GM21360 (cell line): ENCODE measurements around the gene PTGDS.

Source experiments
- ATAC-seq: cut with Tn5 transposase; IDR thresholded peaks from one replicate; pipeline ENCODE4 v1.9.1; 2021; ENCODE audit warnings: mild to moderate bottlenecking, moderate library complexity; ENCODE audit not compliant: unreplicated experiment

Gene PTGDS

GRCh38 chr9:136977223-136977622 is at the start of gene PTGDS:
TSS of gene PTGDS (plus strand) at chr9:136977504. CDS start at chr9:136977579, 75 bp downstream.
- no peak for ATAC-seq

- ATAC-seq: no peak
These were observed 48.7 kb upstream of the PTGDS start for GRCh38 chr9:136928591-136928990.

DNA sequence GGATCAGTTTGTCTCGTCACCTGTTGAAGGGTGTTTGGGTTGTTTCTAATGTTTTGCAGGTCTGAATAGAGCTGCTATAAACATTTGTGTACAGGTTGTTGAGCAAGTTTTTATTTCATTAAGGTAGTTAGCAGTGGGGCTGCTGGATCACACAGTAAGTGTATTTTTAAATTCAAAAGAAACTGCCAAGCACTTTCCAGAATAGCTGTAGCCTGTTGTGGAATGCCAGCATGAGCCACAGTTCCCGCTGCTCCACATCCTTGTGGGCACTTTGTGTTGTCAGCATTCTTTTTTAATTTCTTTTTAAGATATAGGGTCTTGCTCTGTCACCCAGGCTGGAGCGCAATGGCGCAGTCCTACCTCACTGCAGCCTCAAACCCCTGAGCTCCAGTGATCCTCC is 47.3 kb upstream of the PTGDS start:
- no peak for ATAC-seq

- ATAC-seq: no peak
These were observed 45.6 kb upstream of the PTGDS start for GRCh38 chr9:136931611-136932130.

DNA sequence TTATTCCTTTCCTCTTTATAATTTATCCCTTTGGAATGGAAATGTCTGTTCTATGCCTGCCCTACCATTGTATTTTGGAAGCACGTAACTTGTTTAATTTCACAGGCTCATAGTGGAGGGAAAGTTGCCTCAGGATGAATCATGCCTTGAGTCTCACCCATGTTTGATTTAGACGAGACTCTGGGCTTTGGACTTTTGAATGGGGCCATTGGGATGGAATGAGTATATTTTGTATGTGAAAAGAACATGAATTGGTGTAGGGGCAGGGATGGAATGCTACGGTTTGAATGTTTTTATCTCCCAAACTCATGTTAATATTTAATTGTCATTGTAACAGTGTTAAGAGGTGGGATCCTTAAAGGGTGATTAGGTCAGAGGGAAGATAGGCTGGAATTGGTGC is 43.0 kb upstream of the PTGDS start:
- no peak for ATAC-seq

DNA sequence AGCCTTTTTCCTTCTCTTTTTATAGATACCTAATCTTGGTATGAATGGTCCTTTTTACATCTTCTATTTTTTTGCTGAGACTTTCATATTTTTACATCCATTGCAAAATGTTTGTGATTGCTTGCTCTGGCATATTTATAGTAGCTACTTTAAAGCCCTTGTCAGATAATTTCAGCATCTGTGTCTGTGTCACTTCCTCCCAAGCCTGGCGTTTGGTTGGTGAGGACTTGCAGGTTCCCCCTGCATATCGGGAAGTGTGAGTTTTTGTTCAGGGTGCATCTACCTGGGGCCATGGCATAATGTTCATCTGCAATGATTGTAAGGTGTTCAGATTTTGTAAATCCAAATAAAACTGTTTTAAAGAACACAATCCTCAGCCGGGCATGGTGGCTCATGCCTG is 41.7 kb upstream of the PTGDS start:
- ATAC-seq: no peak

DNA sequence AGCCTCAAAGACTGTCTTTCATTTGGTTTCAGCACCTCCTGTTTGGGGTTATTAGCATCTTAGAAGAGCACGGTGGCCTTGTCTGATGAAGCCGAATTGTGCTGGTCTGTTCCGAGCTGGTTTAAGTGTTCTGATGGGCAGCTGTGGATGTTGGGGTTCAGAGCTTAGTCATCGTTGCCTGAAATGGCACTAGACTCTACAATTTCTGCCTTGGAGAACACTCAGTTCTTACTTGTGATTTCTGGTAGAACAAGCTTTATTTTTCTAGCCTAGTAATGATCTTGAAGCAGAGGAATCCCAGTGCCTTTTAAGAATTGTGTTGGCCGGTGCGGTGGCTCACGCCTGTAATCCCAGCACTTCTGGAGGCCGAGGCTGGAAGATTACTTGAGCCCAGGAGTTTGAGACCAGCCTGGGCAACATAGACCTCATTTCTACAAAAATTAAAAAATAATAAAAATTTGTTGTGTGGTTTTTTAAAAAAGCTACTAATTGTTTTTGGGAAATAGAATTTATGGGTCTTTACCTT is 40.6 kb upstream of the PTGDS start:
- ATAC-seq: no peak

- no peak for ATAC-seq
These were observed 39.9 kb upstream of the PTGDS start for GRCh38 chr9:136937186-136938001.

GRCh38 chr9:136939431-136939995 is 37.8 kb upstream of the PTGDS start:
- ATAC-seq: no peak

DNA sequence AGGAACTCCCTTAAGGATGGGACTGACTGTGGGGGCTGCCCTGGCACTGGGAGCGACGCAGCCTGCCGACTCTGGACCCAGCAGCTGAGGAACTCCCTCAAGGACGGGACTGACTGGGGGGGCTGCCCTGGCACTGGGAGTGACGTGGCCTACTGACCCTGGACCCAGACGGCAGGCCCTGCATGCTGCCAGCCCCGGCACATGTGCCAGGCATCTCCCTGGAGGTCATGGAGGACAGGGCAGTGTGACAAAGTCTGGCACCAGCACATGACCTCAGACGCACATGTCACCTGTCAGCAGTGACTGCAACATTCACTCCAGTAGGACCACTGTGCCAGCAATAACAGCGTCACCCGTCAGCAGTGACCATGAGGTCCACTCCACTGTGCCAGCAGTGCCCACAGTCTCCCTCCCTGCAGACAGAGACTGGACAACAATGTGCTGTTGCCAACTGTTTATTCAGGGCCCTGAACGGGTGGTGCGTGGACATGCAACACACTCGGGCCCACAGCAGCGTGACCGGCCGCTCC is 37.2 kb upstream of the PTGDS start:
- no peak for ATAC-seq

DNA sequence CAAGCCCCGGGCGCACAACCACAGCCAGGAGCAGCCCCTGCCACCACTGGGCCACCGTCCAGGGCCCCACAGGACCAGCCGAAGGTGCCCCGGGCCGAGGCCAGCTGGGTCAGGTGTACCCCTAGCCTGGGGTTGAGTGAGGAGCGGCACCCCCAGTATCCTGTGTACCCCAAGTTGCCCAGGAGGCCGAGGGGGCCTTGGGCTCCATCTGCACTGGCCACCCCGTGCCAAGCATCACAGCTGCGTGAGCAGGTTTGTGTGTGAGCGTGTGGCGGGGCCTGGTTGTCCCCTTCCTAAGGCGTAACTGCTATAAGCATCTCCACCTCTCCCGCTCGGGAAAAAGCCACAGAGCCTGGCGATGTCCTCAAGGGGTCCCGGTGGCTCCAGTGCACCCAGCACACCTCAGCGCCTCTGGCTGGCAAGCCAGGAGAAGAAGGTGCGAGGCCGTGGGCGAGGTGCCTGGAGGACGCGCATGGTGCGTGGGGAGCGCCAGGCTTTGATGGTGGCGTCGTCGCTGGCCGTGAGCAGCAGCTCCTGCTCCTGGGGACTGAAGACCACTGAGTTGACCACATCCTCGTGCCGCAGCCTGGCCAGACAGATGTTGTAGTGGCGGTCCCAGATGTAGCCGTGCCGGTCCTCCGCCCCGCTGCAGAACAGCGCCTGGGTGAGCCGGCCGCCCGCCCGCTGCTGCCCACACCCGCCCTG is 36.6 kb upstream of the PTGDS start:
- ATAC-seq: no peak

GRCh38 chr9:136941231-136942111 is 35.8 kb upstream of the PTGDS start:
- no peak for ATAC-seq

DNA sequence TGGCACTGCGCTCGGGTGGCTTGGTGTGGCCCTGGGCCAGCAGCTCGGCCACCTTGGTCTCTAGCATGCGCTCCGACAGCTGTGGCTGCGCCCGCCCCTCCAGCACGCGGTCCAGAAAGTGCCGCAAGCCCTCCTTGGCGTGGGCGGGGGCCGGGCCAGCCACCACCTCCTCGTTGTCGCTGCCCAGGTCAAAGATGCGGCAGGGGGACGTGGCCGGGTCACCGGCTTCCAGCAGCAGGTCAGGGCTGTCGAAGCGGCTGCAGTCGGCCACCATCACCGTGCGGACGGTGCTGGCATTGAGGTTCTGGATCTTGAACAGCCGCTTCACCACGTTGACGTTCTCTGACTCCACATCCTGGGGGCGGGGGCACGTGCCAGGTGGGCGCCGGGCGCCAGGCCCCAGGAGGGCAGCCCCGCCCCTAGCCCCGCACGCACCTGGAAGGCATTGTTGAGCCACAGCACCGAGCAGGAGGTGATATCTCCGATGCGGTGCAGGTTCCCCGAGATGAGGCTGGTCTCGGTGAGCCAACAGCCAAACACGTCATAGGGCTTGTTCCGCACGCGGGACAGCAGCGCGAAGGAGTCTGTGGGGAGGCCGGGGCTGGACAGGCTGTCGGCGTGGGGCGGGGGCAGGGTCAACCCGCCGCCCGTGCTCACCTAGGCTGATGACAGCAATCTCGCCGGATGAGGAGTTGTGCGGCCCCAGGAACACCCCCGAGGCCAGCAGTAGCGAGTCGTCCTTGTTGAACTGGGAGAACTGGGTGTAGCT is 35.0 kb upstream of the PTGDS start:
- no peak for ATAC-seq

GRCh38 chr9:136942881-136943230 is 34.4 kb upstream of the PTGDS start:
- ATAC-seq: no peak

- peak; percentile 10 for ATAC-seq
These were observed 33.8 kb upstream of the PTGDS start for GRCh38 chr9:136943291-136944211.

DNA sequence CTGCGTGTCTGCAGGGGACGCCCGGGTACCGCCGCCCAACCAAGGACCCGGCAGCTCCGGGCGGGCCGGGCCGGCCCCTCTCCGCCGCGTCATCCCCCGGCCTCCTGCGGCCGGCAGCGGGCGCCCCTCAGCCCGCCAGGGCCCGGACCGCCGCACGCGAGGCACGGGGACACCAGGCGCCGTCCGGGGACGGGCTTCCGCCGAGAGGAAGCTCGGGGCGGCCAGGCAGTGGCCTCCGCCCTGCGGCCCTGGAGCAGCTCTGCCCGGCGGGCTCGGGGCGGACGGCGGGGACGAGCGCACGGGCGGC is 33.1 kb upstream of the PTGDS start:
- ATAC-seq: peak; percentile 42

DNA sequence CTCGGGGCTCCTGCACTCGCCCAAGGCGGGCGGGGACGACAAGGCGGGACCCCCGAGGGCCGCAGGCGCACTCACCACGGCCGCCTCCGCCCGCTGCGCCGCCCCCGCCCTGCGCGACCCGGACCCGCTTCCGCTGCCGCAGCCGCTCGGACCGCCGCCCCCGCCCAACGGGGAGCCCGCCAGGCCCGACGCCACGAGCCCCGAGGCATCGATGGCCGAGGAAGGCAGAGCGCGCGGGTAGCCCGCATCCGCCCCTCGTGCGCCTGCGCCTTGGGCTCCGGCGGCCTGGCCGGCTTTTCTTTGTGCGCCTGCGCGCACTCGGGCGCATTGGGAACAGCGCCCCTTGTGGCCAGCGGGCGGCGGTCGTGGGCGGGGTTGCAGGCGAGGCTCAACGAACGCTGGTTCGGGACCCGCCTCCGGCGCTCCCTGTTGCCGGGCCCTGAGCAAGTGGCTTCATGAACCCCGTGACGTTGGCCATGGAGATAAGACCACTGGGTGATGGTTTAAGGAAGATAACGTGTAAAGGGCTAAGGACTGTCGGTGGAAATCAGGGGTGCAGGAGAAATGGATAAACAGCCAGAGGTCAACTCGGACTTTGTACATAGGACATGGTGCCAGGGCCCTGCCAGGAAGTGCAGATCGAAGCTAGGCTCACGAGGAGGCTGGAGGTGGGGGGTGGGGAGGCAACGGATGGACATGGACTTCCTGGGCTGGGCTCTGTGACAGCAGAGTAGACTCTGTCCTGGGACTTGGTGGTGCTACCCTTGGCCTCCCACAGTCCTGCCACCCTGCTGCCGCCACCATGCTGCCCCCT is 32.6 kb upstream of the PTGDS start, which contains the start of the genes C8G and FBXW5:
TSS of gene C8G (plus strand) at position 725 of the 814 bp plus-strand sequence. CDS start at position 803, 78 bp downstream.
TSS of gene FBXW5 (minus strand) at position 220 of the 814 bp plus-strand sequence. CDS start 655 bp downstream, outside the sequence.
- peak; percentile 73 for ATAC-seq
